ENCODE results near the gene RPL11.

GRCh38 chr1:23684415-23684814, 7.2 kb upstream of the RPL11 start:
- TF ChIP-seq POLR2AphosphoS5 (IDR thresholded peaks at IDR 0.05; ENCODE audit: low read depth, low read length) = no peak
- no peak for TF ChIP-seq CTCF (IDR thresholded peaks at IDR 0.05)
- TF ChIP-seq SIN3A (IDR thresholded peaks at IDR 0.05; ENCODE audit: borderline replicate concordance, insufficient read depth, low read depth, low read length) = no peak
- no peak for TF ChIP-seq REST (IDR thresholded peaks at IDR 0.05; ENCODE audit: insufficient read depth in 1 of 2, low read depth in 2 of 2, low read length in 1 of 2)
